Neural cell (in vitro differentiated cells): ENCODE data around the gene CLDN4. TPM values are rescaled to one million over a fixed set of nuclear protein-coding genes. Genes with fewer than 3 reads are reported as not detected.

Experiments used
- H2AFZ ChIP-seq: fragments of 200-600, 300-800 bp; sonication (generic), shearing (Covaris generic); 2 replicates; pipeline ENCODE4 v1.6.0; 2014; ENCODE audit warnings: low read depth, mild to moderate bottlenecking, antibody characterized with exemption, low read length, moderate library complexity
- H3F3A ChIP-seq: fragments of 200-600 bp; shearing (Covaris generic); 2 replicates; pipeline ENCODE4 v1.6.1; 2016; ENCODE audit warnings: mild to moderate bottlenecking, moderate library complexity, mixed read lengths, antibody characterized with exemption, low read length; ENCODE audit not compliant: insufficient read depth, poor library complexity, severe bottlenecking
- H3K27ac ChIP-seq: fragments of 200-600, 300-800 bp; sonication (generic), shearing (Covaris generic); 2 replicates; pipeline ENCODE4 v1.5.1; 2014; ENCODE audit warnings: mild to moderate bottlenecking, low read length, moderate library complexity
- H3K27me3 ChIP-seq: fragments of 300-800, 200-600 bp; sonication (generic), shearing (Covaris generic); 2 replicates; pipeline ENCODE4 v1.6.0; 2014; ENCODE audit warnings: mild to moderate bottlenecking, low read depth, low read length, moderate library complexity; ENCODE audit not compliant: insufficient read depth
- H3K36me3 ChIP-seq: fragments of 300-800, 200-600 bp; sonication (generic), shearing (Covaris generic); 2 replicates; pipeline ENCODE4 v1.5.1; 2014; ENCODE audit warnings: mild to moderate bottlenecking, antibody characterized with exemption, low read length, moderate library complexity; ENCODE audit not compliant: insufficient read depth
- H3K4me2 ChIP-seq: fragments of 300-800, 200-600 bp; sonication (generic), shearing (Covaris generic); 2 replicates; pipeline ENCODE4 v1.6.0; 2014; ENCODE audit warnings: mild to moderate bottlenecking, low read length
- H3K4me3 ChIP-seq: fragments of 300-800, 200-600 bp; sonication (generic), shearing (Covaris generic); 2 replicates; pipeline ENCODE4 v1.5.1; 2014; ENCODE audit warnings: mild to moderate bottlenecking, low read length, moderate library complexity
- H3K79me2 ChIP-seq: fragments of 200-600 bp; shearing (Covaris generic); replicated peaks from 2 replicates; pipeline ENCODE4 v1.6.0; 2014; ENCODE audit warnings: mild to moderate bottlenecking, low read length, moderate library complexity; ENCODE audit not compliant: insufficient read depth
- H3K9ac ChIP-seq: fragments of 300-800, 200-600 bp; sonication (generic), shearing (Covaris generic); 2 replicates; pipeline ENCODE4 v1.6.1; 2016; ENCODE audit warnings: mild to moderate bottlenecking, low read length, mixed read lengths
- H3K9me2 ChIP-seq: fragments of 200-600 bp; shearing (Covaris generic); 2 replicates; pipeline ENCODE4 v1.6.1; 2016; ENCODE audit warnings: mild to moderate bottlenecking, low read length, mixed read lengths; ENCODE audit not compliant: insufficient read depth
- H3K9me3 ChIP-seq: fragments of 200-600, 300-800 bp; sonication (generic), shearing (Covaris generic); 2 replicates; pipeline ENCODE4 v1.6.1; 2016; ENCODE audit warnings: mild to moderate bottlenecking, mixed run types, low read length, moderate library complexity, mixed read lengths
- H4K20me1 ChIP-seq: fragments of 200-600 bp; shearing (Covaris generic); 2 replicates; pipeline ENCODE4 v1.6.1; 2016; ENCODE audit warnings: mild to moderate bottlenecking, mixed run types; ENCODE audit not compliant: insufficient read depth
- CTCF ChIP-seq: fragments of 450-650 bp; IDR thresholded peaks from 2 replicates; pipeline ENCODE4 v1.5.1; 2014; ENCODE audit warnings: antibody characterized with exemption, mild to moderate bottlenecking, moderate library complexity; ENCODE audit not compliant: poor library complexity, severe bottlenecking
- EP300 ChIP-seq: fragments of 450-650 bp; conservative IDR thresholded peaks from 2 replicates; pipeline ENCODE4 v1.6.1; 2014; ENCODE audit warnings: antibody characterized with exemption, mild to moderate bottlenecking, moderate library complexity; ENCODE audit not compliant: poor library complexity, severe bottlenecking
- EZH2 ChIP-seq: fragments of 200-600, 300-800 bp; shearing (Covaris generic), sonication (generic); IDR thresholded peaks from 2 replicates; pipeline ENCODE4 v1.6.1; 2014; ENCODE audit warnings: antibody characterized with exemption, low read length, borderline replicate concordance, mild to moderate bottlenecking; ENCODE audit not compliant: insufficient read depth, poor library complexity, severe bottlenecking
- MXI1 ChIP-seq: fragments of 450-650 bp; conservative IDR thresholded peaks from 2 replicates; pipeline ENCODE4 v1.6.1; 2014; ENCODE audit warnings: antibody characterized with exemption, mild to moderate bottlenecking; ENCODE audit not compliant: poor library complexity, severe bottlenecking
- POLR2AphosphoS5 ChIP-seq: IDR thresholded peaks from 2 replicates; pipeline ENCODE4 v1.6.1; 2012
- RAD21 ChIP-seq: fragments of 450-650 bp; conservative IDR thresholded peaks from 2 replicates; pipeline ENCODE4 v1.6.1; 2014; ENCODE audit warnings: antibody characterized with exemption, mild to moderate bottlenecking, moderate library complexity
- REST ChIP-seq: IDR thresholded peaks from 2 replicates; pipeline ENCODE4 v1.6.1; 2012; ENCODE audit warnings: borderline replicate concordance
- SMC3 ChIP-seq: fragments of 450-650 bp; conservative IDR thresholded peaks from 2 replicates; pipeline ENCODE4 v1.6.1; 2014; ENCODE audit warnings: antibody characterized with exemption, mild to moderate bottlenecking, moderate library complexity; ENCODE audit not compliant: poor library complexity
- TAF1 ChIP-seq: IDR thresholded peaks from 2 replicates; pipeline ENCODE4 v1.6.1; 2012; ENCODE audit warnings: low read depth
- polyA plus RNA-seq: library from polyadenylated mRNA; depleted of rRNA; stranded (reverse); fragments of >200 nt; gene quantifications from 2 replicates; pipeline ENCODE4 v1.2.3, GENCODE V29; 2014

The CLDN4 gene
- polyA plus RNA-seq, 1 donor from 2014 or later, result 0.09 TPM

- no peaks in the 10 kb centered on the region for H3K9me2 ChIP-seq
- no peak overlapping the region for H3K4me3 ChIP-seq
- H3K9ac ChIP-seq, result no peak overlapping the region
- TF ChIP-seq CTCF, result no peak
- TF ChIP-seq POLR2AphosphoS5, result no peak
- TF ChIP-seq RAD21, result no peak
- TF ChIP-seq REST, result no peak
- TF ChIP-seq EZH2, result no peak
- TF ChIP-seq TAF1, result no peak
- TF ChIP-seq SMC3, result no peak
- TF ChIP-seq EP300, result no peak
- no peak for TF ChIP-seq MXI1
- H3K79me2 ChIP-seq, result no peaks in the 10 kb centered on the region
- H3K27me3 ChIP-seq, result no peaks in the 10 kb centered on the region
- no peaks in the 10 kb centered on the region for H3K36me3 ChIP-seq
- H2AFZ ChIP-seq, result no peak overlapping the region
- H3F3A ChIP-seq, result no peaks in the 10 kb centered on the region
- H4K20me1 ChIP-seq, result no peaks in the 10 kb centered on the region
- H3K27ac ChIP-seq, result no peak overlapping the region
- no peaks in the 10 kb centered on the region for H3K9me3 ChIP-seq
- H3K4me2 ChIP-seq, result no peak overlapping the region
Measured at GRCh38 chr7:73847941-73848723, 17.3 kb downstream of the CLDN4 start.

GRCh38 chr7:73850781-73851207 is 20.0 kb downstream of the CLDN4 start:
- H3F3A ChIP-seq, result no peaks in the 10 kb centered on the region
- H3K27ac ChIP-seq, result no peak overlapping the region
- H2AFZ ChIP-seq, result no peak overlapping the region
- H3K36me3 ChIP-seq, result no peaks in the 10 kb centered on the region
- H4K20me1 ChIP-seq, result no peaks in the 10 kb centered on the region
- no peaks in the 10 kb centered on the region for H3K9me2 ChIP-seq
- TF ChIP-seq TAF1 (no peak), EZH2 (no peak), CTCF (no peak), RAD21 (no peak), REST (no peak), MXI1 (no peak), POLR2AphosphoS5 (no peak), SMC3 (no peak), EP300 (no peak)
- no peak overlapping the region for H3K4me3 ChIP-seq
- no peaks in the 10 kb centered on the region for H3K27me3 ChIP-seq
- H3K9ac ChIP-seq, result no peak overlapping the region
- H3K4me2 ChIP-seq, result no peak overlapping the region
- H3K9me3 ChIP-seq, result no peaks in the 10 kb centered on the region
- H3K79me2 ChIP-seq, result no peaks in the 10 kb centered on the region
